Measurements from ENCODE around the gene SPIRE1.

Gene SPIRE1

DNA sequence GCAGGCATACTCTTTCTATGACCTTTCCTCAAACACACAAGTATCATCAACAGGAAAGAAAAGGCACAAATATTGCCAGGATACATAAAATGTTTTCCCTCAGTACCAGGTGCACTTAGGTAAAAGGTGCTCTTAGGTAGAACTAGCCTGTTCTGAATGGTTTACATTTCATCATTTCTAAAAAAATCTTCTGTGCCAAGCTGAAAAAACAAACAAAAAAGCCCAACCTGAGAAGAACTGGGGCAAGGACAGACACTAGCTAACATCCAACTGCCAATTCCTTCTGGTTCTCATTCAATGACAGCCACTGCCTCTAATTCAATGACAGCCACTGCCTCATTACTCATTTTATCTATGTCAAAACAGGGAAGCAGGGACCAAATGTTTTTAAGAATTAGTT lies 68.5 kb downstream of the SPIRE1 start:
- Histone ChIP-seq H3K4me1 (ENCODE audit: control extremely low read depth in 1 of 4, control insufficient read depth in 4 of 4, insufficient read depth in 4 of 4, low read length in 3 of 4) (peaks cover 0 to 4% (median 0%) of the 10 kb centered on the region in 4 experiments), H3K36me3 (ENCODE audit: control insufficient read depth in 4 of 4, insufficient read depth in 4 of 4, low read length in 3 of 4) (no peaks in the 10 kb centered on the region), H3K27ac (ENCODE audit: insufficient read depth in 1 of 2, low read depth in 1 of 2, low read length in 2 of 2, poor library complexity in 1 of 2, severe bottlenecking in 2 of 2) (no peak overlapping the region), H3K9me3 (ENCODE audit: control extremely low read depth in 1 of 5, control insufficient read depth in 4 of 5, insufficient read depth in 2 of 5, low read depth in 1 of 5, low read length in 4 of 5) (no peaks in the 10 kb centered on the region), H3K27me3 (replicated peaks in 2 of 5; ENCODE audit: control insufficient read depth in 4 of 5, insufficient read depth in 5 of 5, low read length in 4 of 5) (no peaks in the 10 kb centered on the region), H3K4me3 (ENCODE audit: control insufficient read depth in 1 of 7, extremely low read depth in 1 of 7, insufficient read depth in 4 of 7, low read depth in 2 of 7, low read length in 6 of 7) (no peak overlapping the region)
- no peak for DNase-seq
- ChIA-PET CTCF (no interaction called here), POLR2A (no interaction called here)

DNA sequence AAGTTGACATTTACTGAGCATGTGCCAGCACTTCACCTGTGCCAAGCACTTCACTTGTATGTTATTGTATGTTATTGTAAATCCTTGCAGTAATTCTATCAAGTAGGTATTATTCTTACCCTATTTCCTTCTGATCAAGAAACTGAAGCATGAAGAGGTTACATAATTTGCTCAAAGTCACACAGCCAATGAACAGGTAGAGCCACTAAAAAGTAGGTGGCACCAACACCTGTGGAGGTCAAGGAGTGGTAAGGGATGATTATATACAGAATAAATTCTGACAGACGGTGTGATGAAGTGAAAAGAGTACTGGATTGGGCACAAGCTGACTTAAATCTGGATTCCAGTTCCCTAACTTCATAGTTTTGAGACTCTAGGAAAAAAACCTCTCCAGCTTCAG lies 71.0 kb downstream of the SPIRE1 start:
- Histone ChIP-seq H3K9me3 (ENCODE audit: control extremely low read depth in 1 of 5, control insufficient read depth in 4 of 5, insufficient read depth in 2 of 5, low read depth in 1 of 5, low read length in 4 of 5) (no peaks in the 10 kb centered on the region), H3K36me3 (ENCODE audit: control insufficient read depth in 4 of 4, insufficient read depth in 4 of 4, low read length in 3 of 4) (no peaks in the 10 kb centered on the region), H3K27me3 (replicated peaks in 2 of 5; ENCODE audit: control insufficient read depth in 4 of 5, insufficient read depth in 5 of 5, low read length in 4 of 5) (no peaks in the 10 kb centered on the region), H3K27ac (ENCODE audit: insufficient read depth in 1 of 2, low read depth in 1 of 2, low read length in 2 of 2, poor library complexity in 1 of 2, severe bottlenecking in 2 of 2) (no peak overlapping the region), H3K4me3 (ENCODE audit: control insufficient read depth in 1 of 7, extremely low read depth in 1 of 7, insufficient read depth in 4 of 7, low read depth in 2 of 7, low read length in 6 of 7) (no peak overlapping the region), H3K4me1 (ENCODE audit: control extremely low read depth in 1 of 4, control insufficient read depth in 4 of 4, insufficient read depth in 4 of 4, low read length in 3 of 4) (peaks cover 0 to 4% (median 0%) of the 10 kb centered on the region in 4 experiments)
- 83% methylated on average over 1 of the region's 1 CpG for WGBS (ENCODE audit: insufficient coverage)
- ChIA-PET POLR2A (interaction anchor here (1.6 kb wide), 1 partner anchor 10 kb away, joined by 3 read pairs; no protein-coding TSS in a partner anchor), CTCF (no interaction called here)
- DNase-seq: no peak

DNA sequence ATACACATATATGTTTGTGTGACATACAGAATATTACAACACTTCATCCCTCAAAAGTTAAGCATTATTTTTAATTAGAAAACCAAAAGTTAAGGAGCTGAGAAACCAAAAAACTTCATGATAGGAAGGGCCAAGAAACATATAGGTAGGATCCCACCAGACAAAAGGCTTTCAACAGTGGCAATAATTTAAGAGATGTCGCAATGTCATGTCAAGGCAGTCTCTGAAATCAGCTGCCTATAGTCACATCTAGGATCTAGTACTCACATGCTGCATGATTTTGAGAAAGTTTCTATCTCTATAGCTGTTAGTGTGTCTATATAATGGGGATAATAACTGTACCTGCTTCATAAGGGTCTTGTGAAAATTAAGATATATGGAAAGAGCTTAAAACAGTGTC lies 72.7 kb downstream of the SPIRE1 start:
- WGBS (ENCODE audit: insufficient coverage): 100% methylated on average over 1 of the region's 1 CpG
- Histone ChIP-seq H3K36me3 (ENCODE audit: control insufficient read depth in 4 of 4, insufficient read depth in 4 of 4, low read length in 3 of 4) (no peaks in the 10 kb centered on the region), H3K4me3 (ENCODE audit: control insufficient read depth in 1 of 7, extremely low read depth in 1 of 7, insufficient read depth in 4 of 7, low read depth in 2 of 7, low read length in 6 of 7) (no peak overlapping the region), H3K9me3 (ENCODE audit: control extremely low read depth in 1 of 5, control insufficient read depth in 4 of 5, insufficient read depth in 2 of 5, low read depth in 1 of 5, low read length in 4 of 5) (no peaks in the 10 kb centered on the region), H3K4me1 (ENCODE audit: control extremely low read depth in 1 of 4, control insufficient read depth in 4 of 4, insufficient read depth in 4 of 4, low read length in 3 of 4) (peaks cover 0 to 4% (median 0%) of the 10 kb centered on the region in 4 experiments), H3K27ac (ENCODE audit: insufficient read depth in 1 of 2, low read depth in 1 of 2, low read length in 2 of 2, poor library complexity in 1 of 2, severe bottlenecking in 2 of 2) (no peak overlapping the region), H3K27me3 (replicated peaks in 2 of 5; ENCODE audit: control insufficient read depth in 4 of 5, insufficient read depth in 5 of 5, low read length in 4 of 5) (no peaks in the 10 kb centered on the region)
- CTCF ChIA-PET: interaction anchor here (0.9 kb wide), 1 partner anchor 74 kb away, joined by 4 read pairs; no protein-coding TSS in a partner anchor
- no peak for DNase-seq
- POLR2A ChIA-PET: interaction anchor here (0.6 kb wide), 2 partner anchors 14 to 38 kb away, joined by 3 read pairs; no protein-coding TSS in a partner anchor

DNA sequence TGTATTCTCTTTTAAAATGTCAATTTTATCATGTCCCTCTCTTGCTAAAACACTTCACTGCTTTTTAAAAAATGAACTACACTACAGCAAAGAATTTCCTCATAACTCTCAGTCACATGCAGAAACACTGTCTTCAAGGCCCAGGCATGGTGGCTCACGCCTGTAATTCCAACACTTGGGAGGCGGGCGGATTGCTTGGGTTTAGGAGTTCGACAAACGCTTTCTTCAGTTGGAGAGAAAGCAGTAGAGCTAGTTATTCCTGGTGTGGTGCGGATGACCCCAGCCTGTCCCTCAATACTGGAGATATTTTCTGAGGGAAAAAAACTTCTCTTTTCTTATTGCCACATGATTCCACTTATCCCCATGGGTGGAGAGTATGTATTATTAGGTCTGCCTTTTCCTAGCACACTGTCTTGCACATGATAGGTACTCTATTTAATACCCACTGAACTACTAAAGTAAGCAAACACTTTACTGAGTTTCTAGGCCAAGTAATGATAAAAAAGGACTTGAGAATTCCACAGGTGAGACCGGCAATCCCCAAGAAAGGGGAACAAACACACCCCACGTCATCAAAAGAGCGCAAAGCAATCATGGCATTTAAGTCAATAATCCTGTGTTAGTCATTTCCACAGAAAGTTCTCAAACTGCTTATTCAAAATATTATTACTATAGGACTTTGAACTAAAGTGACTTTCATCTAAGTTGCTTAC lies 77.1 kb downstream of the SPIRE1 start:
- no peak overlapping the region for H3K27ac ChIP-seq (ENCODE audit: insufficient read depth in 1 of 2, low read depth in 1 of 2, low read length in 2 of 2, poor library complexity in 1 of 2, severe bottlenecking in 2 of 2)
- no peaks in the 10 kb centered on the region for H3K27me3 ChIP-seq (replicated peaks in 2 of 5; ENCODE audit: control insufficient read depth in 4 of 5, insufficient read depth in 5 of 5, low read length in 4 of 5)
- ChIA-PET POLR2A (no interaction called here), CTCF (no interaction called here)
- DNase-seq: no peak
- peaks cover 0 to 4% (median 0%) of the 10 kb centered on the region in 4 experiments for H3K4me1 ChIP-seq (ENCODE audit: control extremely low read depth in 1 of 4, control insufficient read depth in 4 of 4, insufficient read depth in 4 of 4, low read length in 3 of 4)
- no peak overlapping the region for H3K4me3 ChIP-seq (ENCODE audit: control insufficient read depth in 1 of 7, extremely low read depth in 1 of 7, insufficient read depth in 4 of 7, low read depth in 2 of 7, low read length in 6 of 7)
- WGBS (ENCODE audit: insufficient coverage): 100% methylated on average over 6 of the region's 9 CpGs
- H3K9me3 ChIP-seq (ENCODE audit: control extremely low read depth in 1 of 5, control insufficient read depth in 4 of 5, insufficient read depth in 2 of 5, low read depth in 1 of 5, low read length in 4 of 5): no peaks in the 10 kb centered on the region
- H3K36me3 ChIP-seq (ENCODE audit: control insufficient read depth in 4 of 4, insufficient read depth in 4 of 4, low read length in 3 of 4): no peaks in the 10 kb centered on the region

DNA sequence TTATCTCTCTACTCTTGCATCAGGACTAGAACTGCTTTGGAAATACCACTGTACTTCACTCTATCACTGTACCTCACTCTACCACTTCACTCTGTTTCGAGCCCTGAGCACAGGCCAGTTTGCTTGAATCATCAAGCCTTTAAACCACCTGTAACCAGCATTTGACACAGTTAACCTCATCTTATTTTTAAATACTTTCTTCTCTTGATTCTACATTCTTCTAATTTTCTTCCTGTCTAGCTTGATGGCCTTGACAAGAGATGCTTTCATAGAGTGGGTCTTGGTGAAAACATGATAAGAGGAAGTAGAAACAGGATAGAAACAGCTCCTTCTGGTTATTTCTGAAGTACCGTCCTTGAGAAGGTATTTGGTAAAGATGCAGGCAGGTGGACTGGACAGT lies 78.1 kb downstream of the SPIRE1 start:
- H3K9me3 ChIP-seq (ENCODE audit: control extremely low read depth in 1 of 5, control insufficient read depth in 4 of 5, insufficient read depth in 2 of 5, low read depth in 1 of 5, low read length in 4 of 5): no peaks in the 10 kb centered on the region
- ChIA-PET POLR2A (no interaction called here), CTCF (no interaction called here)
- H3K27ac ChIP-seq (ENCODE audit: insufficient read depth in 1 of 2, low read depth in 1 of 2, low read length in 2 of 2, poor library complexity in 1 of 2, severe bottlenecking in 2 of 2): no peak overlapping the region
- no peak overlapping the region for H3K4me3 ChIP-seq (ENCODE audit: control insufficient read depth in 1 of 7, extremely low read depth in 1 of 7, insufficient read depth in 4 of 7, low read depth in 2 of 7, low read length in 6 of 7)
- H3K27me3 ChIP-seq (replicated peaks in 2 of 5; ENCODE audit: control insufficient read depth in 4 of 5, insufficient read depth in 5 of 5, low read length in 4 of 5): no peaks in the 10 kb centered on the region
- no peak for DNase-seq
- H3K4me1 ChIP-seq (ENCODE audit: control extremely low read depth in 1 of 4, control insufficient read depth in 4 of 4, insufficient read depth in 4 of 4, low read length in 3 of 4): no peaks in the 10 kb centered on the region
- 71% methylated on average over 2 of the region's 2 CpGs for WGBS (ENCODE audit: insufficient coverage)
- no peaks in the 10 kb centered on the region for H3K36me3 ChIP-seq (ENCODE audit: control insufficient read depth in 4 of 4, insufficient read depth in 4 of 4, low read length in 3 of 4)

DNA sequence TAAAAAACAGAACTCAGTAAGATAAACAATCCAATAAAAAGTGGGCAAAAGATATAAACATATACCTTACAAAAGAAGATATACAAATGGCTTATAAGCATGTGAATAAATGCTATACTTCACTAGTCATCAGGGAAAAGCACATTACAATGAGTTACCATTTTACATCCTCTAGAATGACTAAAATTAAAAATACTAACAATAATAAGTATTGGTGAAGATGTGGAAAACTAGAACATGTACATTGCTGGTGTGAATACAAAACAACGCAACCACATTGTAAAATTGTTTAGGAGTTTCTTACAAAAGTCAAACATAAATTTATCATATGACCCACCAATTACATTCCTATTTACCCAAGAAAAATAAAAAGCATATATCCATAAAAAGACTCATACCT lies 80.1 kb downstream of the SPIRE1 start:
- CTCF ChIA-PET: no interaction called here
- H3K4me1 ChIP-seq (ENCODE audit: control extremely low read depth in 1 of 4, control insufficient read depth in 4 of 4, insufficient read depth in 4 of 4, low read length in 3 of 4): no peaks in the 10 kb centered on the region
- no peak overlapping the region for H3K4me3 ChIP-seq (ENCODE audit: control insufficient read depth in 1 of 7, extremely low read depth in 1 of 7, insufficient read depth in 4 of 7, low read depth in 2 of 7, low read length in 6 of 7)
- no peaks in the 10 kb centered on the region for H3K27me3 ChIP-seq (replicated peaks in 2 of 5; ENCODE audit: control insufficient read depth in 4 of 5, insufficient read depth in 5 of 5, low read length in 4 of 5)
- no peaks in the 10 kb centered on the region for H3K36me3 ChIP-seq (ENCODE audit: control insufficient read depth in 4 of 4, insufficient read depth in 4 of 4, low read length in 3 of 4)
- no peak overlapping the region for H3K27ac ChIP-seq (ENCODE audit: insufficient read depth in 1 of 2, low read depth in 1 of 2, low read length in 2 of 2, poor library complexity in 1 of 2, severe bottlenecking in 2 of 2)
- POLR2A ChIA-PET: no interaction called here
- DNase-seq: no peak
- WGBS (ENCODE audit: insufficient coverage): no CpG with 5 or more reads among the region's 1 CpG
- H3K9me3 ChIP-seq (ENCODE audit: control extremely low read depth in 1 of 5, control insufficient read depth in 4 of 5, insufficient read depth in 2 of 5, low read depth in 1 of 5, low read length in 4 of 5): no peaks in the 10 kb centered on the region

DNA sequence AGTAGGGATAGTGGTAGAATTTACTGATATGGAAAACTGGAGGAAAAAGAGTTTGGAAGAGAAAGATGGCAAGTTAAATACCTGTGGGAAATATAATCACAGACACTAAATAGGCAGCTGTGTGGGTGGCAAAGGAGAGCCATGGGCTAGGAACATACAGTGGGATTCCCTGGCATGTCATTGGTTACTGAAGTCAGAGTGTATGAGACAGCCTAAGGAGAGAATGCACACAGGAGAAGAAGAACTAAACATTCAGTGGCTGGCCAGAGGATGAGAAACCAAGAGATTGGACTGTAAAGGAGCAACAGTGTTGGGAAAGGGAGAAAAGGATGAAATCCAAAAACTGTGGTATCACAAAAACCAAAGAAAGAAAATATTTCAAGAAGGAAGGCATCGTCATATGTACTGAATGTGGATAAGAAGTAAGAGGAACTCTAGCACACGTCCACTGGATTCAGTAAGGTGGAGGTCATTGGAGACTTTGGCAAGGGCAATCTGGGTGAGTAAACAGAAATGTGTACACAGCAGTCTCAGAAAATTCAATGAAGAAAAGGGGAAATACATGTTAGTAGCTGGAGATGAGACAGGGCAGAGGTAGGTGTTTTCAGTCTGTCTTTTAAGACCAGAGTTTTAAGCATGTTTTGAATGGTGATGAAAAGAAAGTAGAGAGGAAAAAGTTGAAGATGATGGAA lies 83.3 kb downstream of the SPIRE1 start:
- ChIA-PET POLR2A (no interaction called here), CTCF (no interaction called here)
- WGBS (ENCODE audit: insufficient coverage): 88% methylated on average over 2 of the region's 2 CpGs
- H3K9me3 ChIP-seq (ENCODE audit: control extremely low read depth in 1 of 5, control insufficient read depth in 4 of 5, insufficient read depth in 2 of 5, low read depth in 1 of 5, low read length in 4 of 5): no peaks in the 10 kb centered on the region
- DNase-seq: no peak
- H3K36me3 ChIP-seq (ENCODE audit: control insufficient read depth in 4 of 4, insufficient read depth in 4 of 4, low read length in 3 of 4): no peaks in the 10 kb centered on the region
- H3K27ac ChIP-seq (ENCODE audit: insufficient read depth in 1 of 2, low read depth in 1 of 2, low read length in 2 of 2, poor library complexity in 1 of 2, severe bottlenecking in 2 of 2): no peak overlapping the region
- no peak overlapping the region for H3K4me3 ChIP-seq (ENCODE audit: control insufficient read depth in 1 of 7, extremely low read depth in 1 of 7, insufficient read depth in 4 of 7, low read depth in 2 of 7, low read length in 6 of 7)
- H3K27me3 ChIP-seq (replicated peaks in 2 of 5; ENCODE audit: control insufficient read depth in 4 of 5, insufficient read depth in 5 of 5, low read length in 4 of 5): no peaks in the 10 kb centered on the region
- H3K4me1 ChIP-seq (ENCODE audit: control extremely low read depth in 1 of 4, control insufficient read depth in 4 of 4, insufficient read depth in 4 of 4, low read length in 3 of 4): no peaks in the 10 kb centered on the region

All from common myeloid progenitor, CD34-positive (primary cell).